ENCODE results near the gene KRT83. TPM values are rescaled to one million over a fixed set of nuclear protein-coding genes. Genes with fewer than 3 reads are reported as not detected.

Gene KRT83
- polyA plus RNA-seq, 1 donor (not counting 4 experiments of a cell fraction or from before 2014, with no cell fraction given) = not detected

DNA sequence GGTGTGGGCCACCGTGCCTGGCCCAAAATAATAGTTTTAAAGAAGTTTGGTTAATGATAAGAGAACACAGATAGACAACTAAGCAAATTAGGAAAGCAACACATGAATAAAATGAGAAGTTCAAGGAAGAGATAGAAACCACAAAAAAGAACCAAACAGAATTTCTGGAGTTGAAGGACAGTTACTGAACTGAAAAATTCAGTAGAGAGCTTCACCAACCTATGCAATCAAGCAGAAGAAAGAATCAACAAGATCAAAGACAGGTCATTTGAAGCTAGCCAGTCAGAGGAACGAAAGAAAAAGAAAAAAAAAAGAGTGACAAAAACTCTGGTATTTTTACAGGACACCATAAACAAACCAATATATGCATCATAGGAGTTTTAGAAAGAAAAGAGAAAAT is 15.4 kb upstream of the KRT83 start:
- H3K9ac ChIP-seq (ENCODE audit: control insufficient read depth, extremely low read depth, insufficient read depth, low read length) = no peak overlapping the region
- no peaks in the 10 kb centered on the region for H3K79me2 ChIP-seq (ENCODE audit: control insufficient read depth, insufficient read depth, low read length)
- no peak overlapping the region for H3K4me2 ChIP-seq (ENCODE audit: control insufficient read depth, extremely low read depth, insufficient read depth, low read depth, low read length)
- no peaks in the 10 kb centered on the region for H3K9me3 ChIP-seq (ENCODE audit: control insufficient read depth, low read depth, low read length)
- TF ChIP-seq, protein P1, sequence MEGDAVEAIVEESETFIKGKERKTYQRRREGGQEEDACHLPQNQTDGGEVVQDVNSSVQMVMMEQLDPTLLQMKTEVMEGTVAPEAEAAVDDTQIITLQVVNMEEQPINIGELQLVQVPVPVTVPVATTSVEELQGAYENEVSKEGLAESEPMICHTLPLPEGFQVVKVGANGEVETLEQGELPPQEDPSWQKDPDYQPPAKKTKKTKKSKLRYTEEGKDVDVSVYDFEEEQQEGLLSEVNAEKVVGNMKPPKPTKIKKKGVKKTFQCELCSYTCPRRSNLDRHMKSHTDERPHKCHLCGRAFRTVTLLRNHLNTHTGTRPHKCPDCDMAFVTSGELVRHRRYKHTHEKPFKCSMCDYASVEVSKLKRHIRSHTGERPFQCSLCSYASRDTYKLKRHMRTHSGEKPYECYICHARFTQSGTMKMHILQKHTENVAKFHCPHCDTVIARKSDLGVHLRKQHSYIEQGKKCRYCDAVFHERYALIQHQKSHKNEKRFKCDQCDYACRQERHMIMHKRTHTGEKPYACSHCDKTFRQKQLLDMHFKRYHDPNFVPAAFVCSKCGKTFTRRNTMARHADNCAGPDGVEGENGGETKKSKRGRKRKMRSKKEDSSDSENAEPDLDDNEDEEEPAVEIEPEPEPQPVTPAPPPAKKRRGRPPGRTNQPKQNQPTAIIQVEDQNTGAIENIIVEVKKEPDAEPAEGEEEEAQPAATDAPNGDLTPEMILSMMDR (optimal IDR thresholded peaks at IDR 0.05 in 1 of 3, IDR thresholded peaks at IDR 0.05 in 1 of 3, conservative IDR thresholded peaks at IDR 0.05 in 1 of 3; ENCODE audit: extremely low read depth in 1 of 3, insufficient read depth in 2 of 3, low read length in 3 of 3) = no peak
- TF ChIP-seq EZH2 (IDR thresholded peaks at IDR 0.05; ENCODE audit: low read length) = no peak
- FAIRE-seq (no peak), DNase-seq (ENCODE audit: low read depth, low spot score) (no peak)
- no peak overlapping the region for H3K27ac ChIP-seq (ENCODE audit: control insufficient read depth, insufficient read depth, low read length)
- no peaks in the 10 kb centered on the region for H3K9me1 ChIP-seq (ENCODE audit: control insufficient read depth, extremely low read depth, insufficient read depth, low read length)
- H3K36me3 ChIP-seq (ENCODE audit: control insufficient read depth in 2 of 2, extremely low read depth in 1 of 2, insufficient read depth in 2 of 2, low read length in 2 of 2) = no peaks in the 10 kb centered on the region
- H3K4me1 ChIP-seq (ENCODE audit: control insufficient read depth, extremely low read depth, insufficient read depth, low read length) = peaks cover 12% of the 10 kb centered on the region
- no peaks in the 10 kb centered on the region for H4K20me1 ChIP-seq (ENCODE audit: control insufficient read depth, extremely low read depth, insufficient read depth, low read length)
- H2AFZ ChIP-seq (ENCODE audit: control insufficient read depth, low read length) = no peak overlapping the region
- dilution Hi-C loops (cut with MboI; ENCODE audit: extremely low pct_ligation_motif_present, low sequenced_read_pairs) = no loop called here
- H3K4me3 ChIP-seq (ENCODE audit: control insufficient read depth in 2 of 3, extremely low read depth in 1 of 3, insufficient read depth in 2 of 3, low read depth in 1 of 3, low read length in 3 of 3) = no peak overlapping the region
- H3K27me3 ChIP-seq (ENCODE audit: control insufficient read depth, extremely low read depth, insufficient read depth, low read length) = no peaks in the 10 kb centered on the region

DNA sequence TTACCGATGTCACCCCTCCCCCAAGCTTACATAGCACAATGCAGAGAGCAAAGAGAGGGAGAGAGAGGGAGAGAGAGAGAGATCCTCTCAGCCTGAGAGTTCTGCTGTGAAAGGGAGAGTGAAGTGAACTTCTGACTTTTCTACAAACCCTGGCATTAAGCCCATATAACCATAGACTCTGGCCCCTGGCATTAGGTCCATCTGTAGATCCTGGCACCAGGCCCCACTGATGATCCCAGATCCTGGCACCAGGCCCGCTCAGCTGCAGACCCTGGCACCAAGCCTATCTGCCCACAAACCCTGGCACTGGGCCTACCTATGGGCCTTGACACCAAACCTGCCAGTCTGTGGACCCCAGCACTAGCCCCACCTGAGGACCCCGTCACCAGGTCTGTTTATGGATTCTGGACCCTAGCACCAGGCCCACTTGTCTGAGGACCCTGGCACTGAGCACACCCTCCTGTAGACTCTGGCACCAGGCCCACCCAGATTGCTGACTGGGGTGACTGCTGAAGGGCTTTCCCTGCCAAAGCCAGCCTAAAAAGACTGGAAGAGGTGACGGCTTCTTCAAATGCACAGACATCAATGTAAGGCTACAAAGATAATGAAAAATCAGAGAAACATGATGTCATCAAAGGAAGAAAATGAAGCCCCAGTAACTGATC is 14.5 kb upstream of the KRT83 start:
- TF ChIP-seq, protein P1 (optimal IDR thresholded peaks at IDR 0.05 in 1 of 3, IDR thresholded peaks at IDR 0.05 in 1 of 3, conservative IDR thresholded peaks at IDR 0.05 in 1 of 3; ENCODE audit: extremely low read depth in 1 of 3, insufficient read depth in 2 of 3, low read length in 3 of 3) = no peak
- TF ChIP-seq EZH2 (IDR thresholded peaks at IDR 0.05; ENCODE audit: low read length) = no peak
- FAIRE-seq (no peak), DNase-seq (ENCODE audit: low read depth, low spot score) (no peak)
- Histone ChIP-seq H3K27ac (ENCODE audit: control insufficient read depth, insufficient read depth, low read length) (no peak overlapping the region), H3K9me1 (ENCODE audit: control insufficient read depth, extremely low read depth, insufficient read depth, low read length) (no peaks in the 10 kb centered on the region), H3K36me3 (ENCODE audit: control insufficient read depth in 2 of 2, extremely low read depth in 1 of 2, insufficient read depth in 2 of 2, low read length in 2 of 2) (no peaks in the 10 kb centered on the region), H2AFZ (ENCODE audit: control insufficient read depth, low read length) (no peak overlapping the region), H3K9ac (ENCODE audit: control insufficient read depth, extremely low read depth, insufficient read depth, low read length) (no peak overlapping the region), H3K4me2 (ENCODE audit: control insufficient read depth, extremely low read depth, insufficient read depth, low read depth, low read length) (no peak overlapping the region), H3K79me2 (ENCODE audit: control insufficient read depth, insufficient read depth, low read length) (no peaks in the 10 kb centered on the region), H3K27me3 (ENCODE audit: control insufficient read depth, extremely low read depth, insufficient read depth, low read length) (no peaks in the 10 kb centered on the region), H3K9me3 (ENCODE audit: control insufficient read depth, low read depth, low read length) (no peaks in the 10 kb centered on the region), H3K4me1 (ENCODE audit: control insufficient read depth, extremely low read depth, insufficient read depth, low read length) (peaks cover 12% of the 10 kb centered on the region), H3K4me3 (ENCODE audit: control insufficient read depth in 2 of 3, extremely low read depth in 1 of 3, insufficient read depth in 2 of 3, low read depth in 1 of 3, low read length in 3 of 3) (no peak overlapping the region), H4K20me1 (ENCODE audit: control insufficient read depth, extremely low read depth, insufficient read depth, low read length) (no peaks in the 10 kb centered on the region)
- dilution Hi-C loops (cut with MboI; ENCODE audit: extremely low pct_ligation_motif_present, low sequenced_read_pairs) = no loop called here
